Measurements from ENCODE around the gene COBL.

GRCh38 chr7:51081270-51081890 is 235.2 kb downstream of the COBL start:
- TF ChIP-seq TAF1 (IDR thresholded peaks at IDR 0.05; ENCODE audit: borderline replicate concordance, insufficient read depth, low read length): no peak
- TF ChIP-seq, protein P1, sequence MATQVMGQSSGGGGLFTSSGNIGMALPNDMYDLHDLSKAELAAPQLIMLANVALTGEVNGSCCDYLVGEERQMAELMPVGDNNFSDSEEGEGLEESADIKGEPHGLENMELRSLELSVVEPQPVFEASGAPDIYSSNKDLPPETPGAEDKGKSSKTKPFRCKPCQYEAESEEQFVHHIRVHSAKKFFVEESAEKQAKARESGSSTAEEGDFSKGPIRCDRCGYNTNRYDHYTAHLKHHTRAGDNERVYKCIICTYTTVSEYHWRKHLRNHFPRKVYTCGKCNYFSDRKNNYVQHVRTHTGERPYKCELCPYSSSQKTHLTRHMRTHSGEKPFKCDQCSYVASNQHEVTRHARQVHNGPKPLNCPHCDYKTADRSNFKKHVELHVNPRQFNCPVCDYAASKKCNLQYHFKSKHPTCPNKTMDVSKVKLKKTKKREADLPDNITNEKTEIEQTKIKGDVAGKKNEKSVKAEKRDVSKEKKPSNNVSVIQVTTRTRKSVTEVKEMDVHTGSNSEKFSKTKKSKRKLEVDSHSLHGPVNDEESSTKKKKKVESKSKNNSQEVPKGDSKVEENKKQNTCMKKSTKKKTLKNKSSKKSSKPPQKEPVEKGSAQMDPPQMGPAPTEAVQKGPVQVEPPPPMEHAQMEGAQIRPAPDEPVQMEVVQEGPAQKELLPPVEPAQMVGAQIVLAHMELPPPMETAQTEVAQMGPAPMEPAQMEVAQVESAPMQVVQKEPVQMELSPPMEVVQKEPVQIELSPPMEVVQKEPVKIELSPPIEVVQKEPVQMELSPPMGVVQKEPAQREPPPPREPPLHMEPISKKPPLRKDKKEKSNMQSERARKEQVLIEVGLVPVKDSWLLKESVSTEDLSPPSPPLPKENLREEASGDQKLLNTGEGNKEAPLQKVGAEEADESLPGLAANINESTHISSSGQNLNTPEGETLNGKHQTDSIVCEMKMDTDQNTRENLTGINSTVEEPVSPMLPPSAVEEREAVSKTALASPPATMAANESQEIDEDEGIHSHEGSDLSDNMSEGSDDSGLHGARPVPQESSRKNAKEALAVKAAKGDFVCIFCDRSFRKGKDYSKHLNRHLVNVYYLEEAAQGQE (IDR thresholded peaks at IDR 0.05; ENCODE audit: insufficient read depth in 1 of 2, low read depth in 2 of 2, low read length in 2 of 2): no peak

All from PFSK-1 (cell line).